Measurements from ENCODE around the gene TPX2.

TPX2 gene

DNA sequence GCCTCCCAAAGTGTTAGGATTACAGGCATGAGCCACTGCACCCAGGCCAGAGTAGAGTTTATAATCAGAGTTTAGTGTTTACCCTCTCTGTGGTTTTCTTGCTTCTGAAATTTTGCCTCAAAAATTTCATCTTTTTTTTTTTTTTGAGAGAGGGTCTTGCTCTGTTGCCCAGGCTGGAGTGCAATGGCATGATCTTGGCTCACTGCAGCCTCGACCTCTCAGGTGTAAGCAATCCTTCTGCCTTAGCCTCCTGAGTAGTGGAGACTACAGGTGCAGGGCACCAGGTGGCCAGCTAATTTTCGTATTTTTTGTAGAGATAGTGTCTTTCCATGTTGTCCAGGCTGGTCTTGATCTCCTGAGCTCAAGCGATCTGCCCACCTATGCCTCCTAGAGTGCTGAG is 28.7 kb downstream of the TPX2 start:
- TF ChIP-seq, protein P1, sequence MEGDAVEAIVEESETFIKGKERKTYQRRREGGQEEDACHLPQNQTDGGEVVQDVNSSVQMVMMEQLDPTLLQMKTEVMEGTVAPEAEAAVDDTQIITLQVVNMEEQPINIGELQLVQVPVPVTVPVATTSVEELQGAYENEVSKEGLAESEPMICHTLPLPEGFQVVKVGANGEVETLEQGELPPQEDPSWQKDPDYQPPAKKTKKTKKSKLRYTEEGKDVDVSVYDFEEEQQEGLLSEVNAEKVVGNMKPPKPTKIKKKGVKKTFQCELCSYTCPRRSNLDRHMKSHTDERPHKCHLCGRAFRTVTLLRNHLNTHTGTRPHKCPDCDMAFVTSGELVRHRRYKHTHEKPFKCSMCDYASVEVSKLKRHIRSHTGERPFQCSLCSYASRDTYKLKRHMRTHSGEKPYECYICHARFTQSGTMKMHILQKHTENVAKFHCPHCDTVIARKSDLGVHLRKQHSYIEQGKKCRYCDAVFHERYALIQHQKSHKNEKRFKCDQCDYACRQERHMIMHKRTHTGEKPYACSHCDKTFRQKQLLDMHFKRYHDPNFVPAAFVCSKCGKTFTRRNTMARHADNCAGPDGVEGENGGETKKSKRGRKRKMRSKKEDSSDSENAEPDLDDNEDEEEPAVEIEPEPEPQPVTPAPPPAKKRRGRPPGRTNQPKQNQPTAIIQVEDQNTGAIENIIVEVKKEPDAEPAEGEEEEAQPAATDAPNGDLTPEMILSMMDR (conservative IDR thresholded peaks at IDR 0.05): no peak
- no peak overlapping the region for H3K27ac ChIP-seq

DNA sequence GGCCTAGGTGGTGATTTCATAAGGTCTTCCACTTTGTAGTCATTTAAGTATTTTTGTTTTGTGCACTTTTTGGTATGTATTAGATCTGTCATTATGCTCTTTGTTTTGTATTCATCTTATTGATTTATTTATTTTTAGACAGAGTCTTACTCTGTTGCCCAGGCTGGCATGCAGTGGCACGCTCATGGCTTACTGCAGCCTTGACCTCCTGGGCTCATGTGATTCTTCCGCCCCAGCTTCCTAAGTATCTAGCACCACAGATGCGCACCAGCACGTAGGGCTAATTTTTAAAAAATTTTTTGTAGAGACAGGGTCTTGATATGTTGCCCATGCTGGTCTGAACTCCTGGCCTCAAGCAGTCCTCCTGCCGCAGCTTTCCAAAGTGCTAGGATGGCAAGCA is 30.6 kb downstream of the TPX2 start:
- H3K27ac ChIP-seq: peak overlapping the region; percentile 50
- TF ChIP-seq, protein P1 (conservative IDR thresholded peaks at IDR 0.05): no peak

DNA sequence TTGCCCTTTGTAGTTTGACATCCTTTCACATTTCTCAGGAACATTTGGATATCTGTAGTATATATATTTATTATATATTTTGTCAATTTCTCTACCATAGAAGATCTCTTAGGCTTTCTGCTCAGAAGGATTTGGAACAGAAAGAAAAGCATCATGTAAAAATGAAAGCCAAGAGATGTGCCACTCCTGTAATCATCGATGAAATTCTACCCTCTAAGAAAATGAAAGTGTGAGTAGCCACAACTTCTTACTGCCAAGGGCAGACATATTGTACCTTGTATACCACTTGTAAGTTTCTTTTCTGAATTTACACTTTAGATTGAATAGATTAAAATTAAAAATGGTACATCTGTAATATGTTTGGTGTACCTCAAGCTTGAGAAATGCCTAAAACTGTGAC is 31.2 kb downstream of the TPX2 start:
- peak overlapping the region; percentile 50 for H3K27ac ChIP-seq

DNA sequence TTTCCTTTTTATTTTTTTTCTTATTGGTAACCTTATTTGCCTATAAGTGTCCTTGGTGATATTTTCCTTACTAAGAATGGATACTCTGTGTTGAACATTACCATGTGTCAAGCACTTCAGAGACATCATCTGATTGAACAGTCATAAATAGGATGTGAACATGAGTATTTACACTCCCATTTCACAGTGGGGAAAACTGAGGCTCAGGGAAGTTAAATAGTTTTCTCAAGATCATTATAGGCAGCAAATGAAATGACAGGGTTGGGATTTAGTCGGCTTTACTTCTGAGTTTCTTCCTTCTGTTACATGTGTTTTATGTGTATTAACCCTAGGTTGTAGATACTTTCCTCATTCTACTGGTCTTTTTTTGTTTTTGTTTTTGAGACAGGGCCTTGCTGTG is 35.3 kb downstream of the TPX2 start:
- H3K27ac ChIP-seq: no peak overlapping the region
- TF ChIP-seq, protein P1 (conservative IDR thresholded peaks at IDR 0.05): no peak

More for the DNA sequence above, 31.2 kb downstream of the TPX2 start:
- TF ChIP-seq, protein P1 (conservative IDR thresholded peaks at IDR 0.05): no peak

DNA sequence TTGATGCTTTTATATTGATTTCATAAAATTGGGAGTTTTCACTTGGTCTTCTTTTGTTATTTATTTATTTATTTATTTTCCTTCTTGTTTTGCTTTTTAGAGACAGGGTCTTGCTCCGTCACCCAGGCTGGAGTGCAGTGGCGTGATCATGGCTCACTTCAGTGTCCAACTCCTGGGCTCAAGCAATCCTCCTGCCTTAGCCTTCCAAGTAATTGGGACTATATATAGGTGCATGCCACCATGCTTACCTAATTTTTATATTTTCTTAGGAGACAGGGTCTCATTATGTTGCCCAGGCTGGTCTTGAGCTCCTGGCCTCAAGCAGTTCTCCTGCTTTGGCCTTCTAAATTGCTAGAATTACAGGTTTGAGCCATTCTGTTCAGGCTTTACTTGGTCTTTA is 41.7 kb downstream of the TPX2 start:
- TF ChIP-seq, protein P1 (conservative IDR thresholded peaks at IDR 0.05): no peak

DNA sequence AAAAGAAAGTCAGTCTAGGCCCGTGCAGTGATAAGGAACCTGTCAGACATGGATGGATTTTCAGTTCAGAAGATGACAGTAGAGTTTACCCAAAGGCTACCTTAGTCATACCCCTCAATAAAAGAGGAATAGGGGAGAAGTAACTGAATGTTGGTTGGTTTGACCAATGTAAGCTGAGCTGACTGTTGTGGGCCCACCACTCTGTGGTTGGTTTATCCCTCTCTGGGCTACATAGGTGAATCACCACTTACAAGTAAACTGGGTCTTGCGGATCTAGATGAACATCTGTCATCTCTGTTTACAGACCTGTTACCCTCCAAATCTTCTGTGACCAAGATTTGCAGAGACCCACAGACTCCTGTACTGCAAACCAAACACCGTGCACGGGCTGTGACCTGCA is 42.9 kb downstream of the TPX2 start:
- TF ChIP-seq, protein P1 (conservative IDR thresholded peaks at IDR 0.05): no peak
- no peak overlapping the region for H3K27ac ChIP-seq

More for the DNA sequence above, 41.7 kb downstream of the TPX2 start:
- H3K27ac ChIP-seq: no peak overlapping the region

DNA sequence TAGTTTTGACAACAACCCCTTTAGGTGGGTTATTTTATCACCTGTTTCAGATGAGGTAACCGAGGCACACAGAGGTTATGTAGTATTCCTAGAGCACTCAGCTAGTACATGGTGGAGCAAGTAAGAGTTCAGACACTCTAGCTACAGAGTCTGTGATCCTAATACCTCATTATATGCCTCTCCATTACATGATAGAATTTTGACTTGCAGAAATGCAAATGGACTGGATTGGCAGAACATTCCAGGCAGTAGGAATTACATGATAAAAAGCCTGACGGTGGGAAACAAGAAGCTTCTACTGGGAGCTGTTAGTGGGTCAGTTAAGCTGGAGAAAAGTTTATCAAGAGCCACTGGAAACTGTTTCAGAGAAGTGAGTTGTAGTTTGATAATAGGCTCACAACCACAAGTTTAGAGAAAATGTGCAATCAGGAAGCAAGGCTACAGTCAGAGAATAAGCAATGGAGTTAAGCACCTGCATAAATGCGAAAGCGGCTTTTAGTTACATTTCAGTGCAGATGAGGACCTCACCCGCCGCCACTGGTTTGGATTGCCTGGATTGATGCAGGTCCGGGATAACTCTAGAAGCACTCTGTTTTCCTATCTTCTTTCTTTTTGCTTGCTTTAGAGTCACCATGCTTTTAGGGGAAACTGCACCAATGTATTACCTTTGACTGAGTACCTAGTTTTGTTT is 45.4 kb downstream of the TPX2 start:
- no peak overlapping the region for H3K27ac ChIP-seq
- TF ChIP-seq, protein P1 (conservative IDR thresholded peaks at IDR 0.05): no peak
